OCI-M2 (cell line): Measurements from ENCODE around the gene PRELID2.
"Not testable (repeated sequence)": the region's sequence is repeated elsewhere in the genome, so short reads cannot be mapped to it uniquely, and the experiment has no call there.

Experiments used
- DNase-seq: peaks from one replicate; lab custom pipeline; 2025; ENCODE audit not compliant: unreplicated experiment; lab: John Stamatoyannopoulos, UW

PRELID2 gene

DNA sequence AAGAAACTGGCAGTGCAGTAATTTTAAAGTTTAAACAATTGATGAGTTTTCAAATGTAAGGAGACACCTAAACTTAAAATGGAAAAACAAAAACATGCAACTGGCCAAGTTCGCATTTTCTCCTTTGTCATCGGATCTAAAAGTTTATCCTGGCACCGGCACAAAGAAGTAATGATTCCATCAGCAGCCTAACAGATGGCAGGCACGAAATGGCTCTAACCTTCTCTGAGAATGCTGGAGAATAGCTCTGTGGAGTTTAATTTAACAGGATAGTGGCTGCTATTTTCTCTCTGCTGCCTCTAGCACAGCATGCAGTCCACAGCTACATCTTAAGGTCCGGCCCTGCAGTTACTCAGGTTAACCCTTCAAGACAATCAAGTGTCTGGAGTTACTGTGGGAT, 82.2 kb downstream of the PRELID2 start:
- no peak for DNase-seq

DNA sequence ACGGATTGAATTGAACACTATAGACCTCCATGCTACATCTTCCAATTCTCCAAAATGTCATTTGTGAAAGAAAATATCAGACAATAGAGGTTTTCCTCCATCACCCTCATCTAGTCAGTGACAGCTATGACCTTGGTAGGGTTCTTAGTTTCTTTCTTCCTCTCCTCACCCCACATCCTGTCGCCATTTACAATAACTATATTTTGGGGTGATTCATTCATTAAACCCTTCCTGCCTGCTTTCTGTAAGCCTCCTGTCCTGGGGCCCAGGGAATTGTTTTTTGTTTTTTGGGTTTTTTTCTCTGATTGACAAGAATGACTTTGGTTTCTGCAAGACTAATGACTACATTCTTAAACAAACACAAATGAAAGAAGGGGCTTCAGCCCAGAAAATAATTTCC, 82.6 kb downstream of the PRELID2 start:
- no peak for DNase-seq

DNA sequence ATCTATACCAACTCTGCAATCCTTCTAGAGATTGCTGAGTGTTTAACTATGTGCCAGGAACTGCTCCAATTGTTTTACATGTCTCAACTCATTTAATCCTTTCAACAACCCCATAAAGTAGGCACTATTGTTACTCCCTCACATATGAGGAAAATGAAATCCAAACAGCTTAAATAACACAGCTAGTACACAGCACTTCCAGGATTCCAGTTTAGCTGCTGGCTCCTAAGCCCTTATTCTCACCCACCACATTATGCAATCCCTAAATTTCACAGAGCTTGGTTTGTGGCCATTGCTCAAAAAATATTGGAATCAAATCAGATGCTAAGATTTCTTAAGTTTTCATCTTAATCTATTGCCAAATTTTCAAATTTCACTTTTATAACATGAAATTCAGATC, 84.9 kb downstream of the PRELID2 start:
- no peak for DNase-seq

GRCh38 chr5:145743396-145744061, 91.6 kb downstream of the PRELID2 start:
- DNase-seq, result no peak

GRCh38 chr5:145739843-145740242, 95.3 kb downstream of the PRELID2 start:
- DNase-seq, result no peak

DNA sequence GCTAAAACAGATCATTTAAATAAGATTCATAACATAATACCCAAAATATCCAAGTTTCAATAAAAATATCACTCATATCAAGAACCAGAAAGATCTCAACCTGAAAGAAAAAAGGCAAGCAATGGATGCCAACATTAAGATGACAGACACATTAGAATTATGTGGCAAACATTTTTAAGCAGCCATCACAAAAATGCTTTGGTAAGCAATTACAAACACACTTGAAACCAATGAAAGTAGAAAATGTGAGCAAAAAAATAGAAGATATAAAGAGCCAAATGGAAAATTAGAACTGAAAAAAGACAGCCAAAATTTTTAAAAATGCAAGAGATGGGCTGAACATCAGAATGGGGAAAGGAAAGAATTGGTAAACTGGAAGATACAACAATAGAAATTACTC, 96.9 kb downstream of the PRELID2 start:
- no peak for DNase-seq

DNA sequence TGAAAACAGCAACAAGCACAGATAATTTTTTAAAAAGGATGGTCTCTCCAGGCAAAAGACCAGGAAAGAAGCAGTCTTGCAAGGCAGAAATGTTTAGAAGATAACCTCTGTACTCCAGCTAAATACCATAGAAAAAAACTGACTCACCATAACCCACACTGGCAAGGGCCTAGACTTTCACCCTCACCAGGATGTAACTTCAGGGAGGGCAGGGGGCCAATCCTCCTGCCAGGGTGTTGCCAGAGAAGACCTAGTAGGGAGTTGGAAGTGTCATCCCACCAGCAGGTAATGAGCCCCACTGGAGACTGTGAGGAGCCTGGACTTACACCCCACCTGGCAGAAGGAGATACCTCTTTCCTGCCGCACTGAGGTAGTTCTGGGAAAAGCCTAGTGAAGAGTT, 97.6 kb downstream of the PRELID2 start:
- DNase-seq, result no peak

- not testable (repeated sequence) for DNase-seq
Measured at GRCh38 chr5:145729956-145730355, 105.2 kb downstream of the PRELID2 start.

- DNase-seq, result no peak
Measured at GRCh38 chr5:145723516-145723915, 111.6 kb downstream of the PRELID2 start.

DNA sequence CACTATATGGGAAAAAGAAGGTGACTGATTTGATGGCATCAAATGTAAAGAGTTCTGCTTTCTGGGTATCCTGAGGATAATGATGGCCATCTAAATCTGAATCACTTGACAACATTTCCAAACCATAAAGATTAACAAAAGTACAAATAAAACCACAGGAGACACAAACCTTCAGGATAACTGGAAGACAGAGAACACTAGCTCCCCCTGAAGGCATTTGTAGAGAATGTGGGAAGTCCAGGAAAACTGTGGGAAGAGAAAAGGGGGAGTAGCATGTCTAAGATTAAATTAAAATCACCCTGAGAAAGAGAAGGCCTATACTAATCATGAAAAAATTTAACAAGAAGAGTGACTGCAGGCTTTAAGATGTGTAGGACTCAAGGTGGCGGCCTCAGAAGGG, 116.2 kb downstream of the PRELID2 start:
- DNase-seq, result no peak

DNA sequence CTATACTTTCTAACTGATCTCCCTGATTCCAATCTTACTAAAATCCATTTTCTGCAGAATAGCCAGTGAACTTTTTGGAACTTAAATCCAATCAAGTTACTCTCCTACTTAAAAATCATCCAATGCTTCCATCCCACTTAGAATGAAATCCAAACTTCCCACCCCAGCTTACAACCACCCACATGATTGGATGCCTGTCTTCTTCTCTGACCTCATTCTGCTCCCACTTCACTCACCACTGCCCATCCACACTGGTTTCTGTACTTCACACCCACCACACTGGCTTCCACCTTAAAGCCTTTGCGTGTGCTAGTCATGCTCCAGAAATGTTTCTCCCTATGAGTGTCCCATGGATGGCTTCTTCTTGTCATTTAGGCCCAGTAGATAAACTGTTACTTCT, 119.7 kb downstream of the PRELID2 start:
- no peak for DNase-seq

GRCh38 chr5:145712245-145712644, 122.9 kb downstream of the PRELID2 start:
- no peak for DNase-seq

DNA sequence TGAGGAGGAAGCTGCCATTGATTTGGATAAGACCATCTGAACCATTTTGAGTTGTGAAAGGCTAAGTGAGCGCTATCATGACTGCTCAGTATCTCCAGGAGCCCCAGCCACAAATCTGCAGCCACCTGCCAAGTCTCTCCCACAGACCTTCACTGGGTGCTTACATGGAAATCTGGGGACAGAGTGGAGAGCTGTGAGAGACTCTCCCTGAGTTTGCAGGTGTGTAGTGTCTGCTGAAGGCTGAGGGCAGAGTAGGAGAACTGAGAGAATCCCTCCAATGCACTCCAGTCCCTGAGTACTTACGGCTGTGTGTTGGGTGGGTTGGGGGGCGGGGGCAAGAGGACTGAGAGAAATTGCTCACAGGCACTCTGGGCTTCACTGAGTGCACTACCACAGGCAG, 123.7 kb downstream of the PRELID2 start:
- no peak for DNase-seq
